Left ventricle myocardium inferior (tissue), 1 donor: Measurements from ENCODE around the gene KLRK1. TPM values are rescaled to one million over a fixed set of nuclear protein-coding genes. Genes with fewer than 3 reads are reported as not detected.
"Not testable (repeated sequence)": the region's sequence is repeated elsewhere in the genome, so short reads cannot be mapped to it uniquely, and the experiment has no call there.

Experiments
- DNase-seq: peaks from one replicate; pipeline ENCODE4 v3.0.0-alpha.2; 2020
- H3K27ac ChIP-seq: fragments of 200-600 bp; replicated peaks from 2 replicates; pipeline ENCODE4 v1.8.0; 2021
- H3K27me3 ChIP-seq: fragments of 200-600 bp; 2 replicates; pipeline ENCODE4 v1.8.0; 2021; ENCODE audit warnings: low read depth
- H3K36me3 ChIP-seq: fragments of 200-600 bp; 2 replicates; pipeline ENCODE4 v1.8.0; 2021
- H3K4me1 ChIP-seq: fragments of 200-600 bp; 2 replicates; pipeline ENCODE4 v1.8.0; 2021
- H3K4me3 ChIP-seq: fragments of 200-600 bp; 2 replicates; pipeline ENCODE4 v1.8.0; 2021; ENCODE audit warnings: mild to moderate bottlenecking, moderate library complexity
- H3K9me3 ChIP-seq: fragments of 200-600 bp; replicated peaks from 2 replicates; pipeline ENCODE4 v1.8.0; 2021
- CTCF ChIP-seq: fragments of 200-600 bp; IDR thresholded peaks from 2 replicates; pipeline ENCODE4 v1.8.0; 2021; ENCODE audit warnings: antibody characterized with exemption, mild to moderate bottlenecking, borderline replicate concordance
- intact Hi-C: fragments of 100-400 bp; cut with micrococcal nuclease; formaldehyde crosslinking; loops from one replicate; pipeline ENCODE4 v1.11.0; 2022
- long read RNA-seq: library from polyadenylated mRNA; unstranded; transcript quantifications from one replicate; pipeline ENCODE4 v2.0.0, GENCODE V29; 2021
- total RNA-seq: library from RNA; stranded (reverse); fragmentation: NEBNext Ultra II Directional; extraction: Animal tissue kit (Norgen Biotek cat#: 25700); gene quantifications from one replicate; pipeline ENCODE4 v1.2.1, GENCODE V29; 2021
- donor health status: DM: no; HTN: yes; CAD: no; lungs with severe emphysema.

The KLRK1 gene
- 0.36 TPM for total RNA-seq
- long read RNA-seq, result 0 reads

- Histone ChIP-seq H3K27me3 (no peaks in the 10 kb centered on the region), H3K36me3 (no peaks in the 10 kb centered on the region), H3K4me1 (peaks cover 10% of the 10 kb centered on the region), H3K27ac (no peak within 1 kb of the TSS), H3K4me3 (no peak within 1 kb of the TSS), H3K9me3 (peaks cover under 1% of the 10 kb centered on the region)
- no peak for DNase-seq
- TF ChIP-seq CTCF, result no peak
- intact Hi-C loops, result no loop called here
Observed at GRCh38 chr12:10389904-10390303, at the start of gene KLRK1. TSS of gene KLRK1 (minus strand) at chr12:10390041. CDS start at chr12:10388810, 1,231 bp downstream.

- H3K4me3 ChIP-seq, H3K36me3 ChIP-seq, H3K27ac ChIP-seq, intact Hi-C loops, DNase-seq, H3K9me3 ChIP-seq, H3K4me1 ChIP-seq, H3K27me3 ChIP-seq: not testable (repeated sequence)
Observed at GRCh38 chr12:10437601-10438000, 47.8 kb upstream of the KLRK1 start.

- H3K27me3 ChIP-seq, H3K4me1 ChIP-seq, DNase-seq, intact Hi-C loops, H3K36me3 ChIP-seq, H3K27ac ChIP-seq, H3K9me3 ChIP-seq, H3K4me3 ChIP-seq: not testable (repeated sequence)
Observed at GRCh38 chr12:10435816-10436215, 46.0 kb upstream of the KLRK1 start, which contains the start of gene KLRC2. TSS of gene KLRC2 (minus strand) at chr12:10436010. CDS start at chr12:10435986, 24 bp downstream.

- H3K9me3 ChIP-seq, H3K4me3 ChIP-seq, H3K4me1 ChIP-seq, DNase-seq, H3K27ac ChIP-seq, H3K36me3 ChIP-seq, H3K27me3 ChIP-seq, intact Hi-C loops: not testable (repeated sequence)
Observed at GRCh38 chr12:10430623-10431022, 40.8 kb upstream of the KLRK1 start.

GRCh38 chr12:10425938-10426337 is 36.1 kb upstream of the KLRK1 start:
- H3K4me3 ChIP-seq, intact Hi-C loops, H3K27me3 ChIP-seq, H3K9me3 ChIP-seq, DNase-seq, H3K4me1 ChIP-seq, H3K27ac ChIP-seq, H3K36me3 ChIP-seq: not testable (repeated sequence)

GRCh38 chr12:10424260-10424899 is 34.5 kb upstream of the KLRK1 start:
- H3K27me3 ChIP-seq, H3K9me3 ChIP-seq, H3K4me1 ChIP-seq, H3K4me3 ChIP-seq, H3K36me3 ChIP-seq, DNase-seq, intact Hi-C loops, H3K27ac ChIP-seq: not testable (repeated sequence)

- H3K27ac ChIP-seq, H3K27me3 ChIP-seq, H3K4me1 ChIP-seq, H3K4me3 ChIP-seq, H3K36me3 ChIP-seq, DNase-seq, H3K9me3 ChIP-seq, intact Hi-C loops: not testable (repeated sequence)
Observed at GRCh38 chr12:10422159-10422558, 32.3 kb upstream of the KLRK1 start.

GRCh38 chr12:10420334-10420733 is 30.5 kb upstream of the KLRK1 start, which contains the start of gene KLRC3:
TSS of gene KLRC3 (minus strand) at chr12:10420595. CDS start at chr12:10420550, 45 bp downstream.
- H3K9me3 ChIP-seq, H3K27ac ChIP-seq, H3K27me3 ChIP-seq, intact Hi-C loops, H3K4me1 ChIP-seq, H3K4me3 ChIP-seq, DNase-seq, H3K36me3 ChIP-seq: not testable (repeated sequence)

GRCh38 chr12:10409392-10409791 is 19.6 kb upstream of the KLRK1 start, which contains the start of gene KLRC4:
TSS of gene KLRC4 (minus strand) at chr12:10409757. CDS start at chr12:10409575, 182 bp downstream.
- Histone ChIP-seq H3K9me3 (peaks cover 9% of the 10 kb centered on the region), H3K27ac (no peak within 1 kb of the TSS), H3K4me1 (no peaks in the 10 kb centered on the region), H3K27me3 (peaks cover 4% of the 10 kb centered on the region), H3K4me3 (no peak within 1 kb of the TSS), H3K36me3 (no peaks in the 10 kb centered on the region)
- TF ChIP-seq CTCF, result no peak
- DNase-seq, result no peak
- intact Hi-C loops, result no loop called here
